Fibroblast of lung (primary cell): ENCODE measurements around the gene ZFP30. TPM values are rescaled to one million over a fixed set of nuclear protein-coding genes. Genes with fewer than 3 reads are reported as not detected.

Source experiments
- DNase-seq, 2 donors: peaks; one replicate each; pipeline versions ENCODE4 v3.0.0 to v3.0.0-alpha.2; 2010; ENCODE audit warnings: low read depth in 2 of 2
- H2AFZ ChIP-seq: 2 replicates; pipeline ENCODE4 v1.5.1; 2012; ENCODE audit warnings: low read length, control low read depth, inconsistent platforms
- H3K27ac ChIP-seq: 2 replicates; pipeline ENCODE4 v1.5.1; 2011; ENCODE audit warnings: low read length, control low read depth; ENCODE audit not compliant: insufficient read depth
- H3K27me3 ChIP-seq: 2 replicates; pipeline ENCODE4 v1.5.1; 2011; ENCODE audit warnings: mild to moderate bottlenecking, low read length; ENCODE audit not compliant: control insufficient read depth, insufficient read depth
- H3K36me3 ChIP-seq: 2 replicates; pipeline ENCODE4 v1.5.1; 2011; ENCODE audit warnings: low read length; ENCODE audit not compliant: control insufficient read depth, insufficient read depth
- H3K4me1 ChIP-seq: 2 replicates; pipeline ENCODE4 v1.5.1; 2011; ENCODE audit warnings: low read length; ENCODE audit not compliant: control insufficient read depth, insufficient read depth; ENCODE audit errors: extremely low read depth
- H3K4me2 ChIP-seq: 2 replicates; pipeline ENCODE4 v1.5.1; 2011; ENCODE audit warnings: low read length, control low read depth; ENCODE audit not compliant: insufficient read depth; ENCODE audit errors: extremely low read depth
- H3K4me3 ChIP-seq, 4 experiments: fragments of 200-600 bp in 1 of 4; sonication (generic) in 1 of 4; replicated peaks in 1 of 4; 2 replicates each; pipeline ENCODE4 v1.5.1; 2011 to 2016; ENCODE audit warnings: low read length in 4 of 4, low read depth in 3 of 4, mild to moderate bottlenecking in 3 of 4, control low read depth in 2 of 4, inconsistent platforms in 1 of 4, mixed read lengths in 1 of 4; ENCODE audit not compliant: insufficient read depth in 1 of 4; ENCODE audit errors: control extremely low read depth in 1 of 4
- H3K79me2 ChIP-seq: 2 replicates; pipeline ENCODE4 v1.5.1; 2012; ENCODE audit warnings: mild to moderate bottlenecking, low read length, inconsistent platforms; ENCODE audit not compliant: control insufficient read depth, insufficient read depth
- H3K9ac ChIP-seq: 2 replicates; pipeline ENCODE4 v1.5.1; 2011; ENCODE audit warnings: mild to moderate bottlenecking, low read length, control low read depth; ENCODE audit not compliant: insufficient read depth
- H3K9me3 ChIP-seq: 2 replicates; pipeline ENCODE4 v1.5.1; 2012; ENCODE audit warnings: low read depth, low read length; ENCODE audit not compliant: control insufficient read depth, insufficient read depth
- H4K20me1 ChIP-seq: 2 replicates; pipeline ENCODE4 v1.5.1; 2011; ENCODE audit warnings: low read length; ENCODE audit not compliant: control insufficient read depth, insufficient read depth; ENCODE audit errors: extremely low read depth
- EZH2 ChIP-seq: IDR thresholded peaks from 2 replicates; pipeline ENCODE4 v1.5.1; 2012; ENCODE audit warnings: low read length, control low read depth, mild to moderate bottlenecking; ENCODE audit errors: missing control alignments
- polyA plus RNA-seq, 2 donors: library from polyadenylated mRNA; depleted of rRNA in 1 of 2; stranded (reverse) in 1 of 2; unstranded in 1 of 2; fragments of >200 nt; gene quantifications; 2 replicates each; pipeline ENCODE4 v1.2.1, GENCODE V29; 2011 to 2012; ENCODE audit warnings: missing spikeins in 1 of 2
- total RNA-seq: library from RNA; depleted of rRNA; stranded (reverse); fragments of >200 nt; gene quantifications from 2 replicates; pipeline ENCODE4 v1.2.1, GENCODE V29; 2014
- TF ChIP-seq, protein P1 (sequence below), 2 donors: IDR thresholded peaks in 1 of 2; conservative IDR thresholded peaks in 1 of 2; 1 replicate in 1 of 2; 2 replicates in 1 of 2; pipeline ENCODE4 v1.5.1; 2011 to 2012; ENCODE audit warnings: low read length in 2 of 2, control low read depth in 1 of 2, inconsistent platforms in 1 of 2, low read depth in 1 of 2, mild to moderate bottlenecking in 1 of 2

The ZFP30 gene
- total and polyA plus RNA-seq, 2 donors (not counting 1 experiment from before 2014, with no cell fraction given): 4.5 to 23.0 TPM

DNA sequence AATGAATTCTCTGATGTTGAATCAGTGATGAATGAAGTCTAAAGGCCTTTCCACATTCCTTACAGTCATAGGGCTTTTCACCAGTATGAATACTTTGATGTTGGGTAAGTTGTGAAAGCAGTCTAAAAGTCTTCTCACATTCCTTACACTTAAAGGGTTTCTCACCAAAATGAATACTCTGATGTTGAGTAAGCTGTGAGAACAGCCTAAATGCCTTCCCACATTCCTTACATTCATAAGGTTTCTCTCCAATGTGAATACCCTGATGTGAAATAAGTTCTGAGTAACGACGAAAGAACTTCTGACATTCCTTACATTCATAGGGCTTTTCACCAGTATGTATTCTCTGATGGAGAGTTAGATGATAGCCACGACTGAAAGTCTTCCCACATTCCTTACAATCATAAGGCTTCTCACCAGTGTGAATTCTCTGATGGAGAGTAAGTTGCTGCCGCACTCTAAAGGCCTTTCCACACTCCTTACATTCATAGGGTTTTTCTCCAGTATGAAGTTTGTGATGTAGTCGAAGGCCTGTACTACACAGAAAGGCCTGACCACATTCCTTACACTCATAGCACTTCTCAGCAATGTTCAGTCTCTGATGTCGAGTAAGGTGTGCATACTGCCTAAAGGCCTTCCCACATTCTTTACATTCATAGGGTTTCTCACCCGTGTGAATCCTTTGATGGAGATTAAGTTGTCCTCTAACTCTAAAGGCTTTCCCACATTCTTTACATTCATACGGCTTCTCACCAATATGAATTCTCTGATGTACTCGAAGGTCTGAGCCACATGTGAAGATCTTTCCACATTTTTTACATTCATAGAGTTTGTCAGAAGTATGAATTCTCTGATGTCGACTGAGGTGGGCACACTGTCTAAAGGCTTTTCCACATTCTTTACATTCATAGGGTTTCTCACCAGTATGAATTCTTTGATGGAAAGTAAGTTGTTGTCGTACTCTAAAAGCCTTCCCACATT is 19.9 kb downstream of the ZFP30 start:
- peak in 1 of 2 donors; percentile 8 for DNase-seq
- Histone ChIP-seq H3K4me3 (no peak overlapping the region), H3K27ac (no peak overlapping the region), H3K9me3 (peaks cover 2% of the 10 kb centered on the region), H3K9ac (no peak overlapping the region), H3K4me2 (no peak overlapping the region), H3K4me1 (no peaks in the 10 kb centered on the region), H3K27me3 (no peaks in the 10 kb centered on the region), H2AFZ (no peak overlapping the region), H3K79me2 (no peaks in the 10 kb centered on the region), H4K20me1 (no peaks in the 10 kb centered on the region), H3K36me3 (no peaks in the 10 kb centered on the region)
- TF ChIP-seq, protein P1, sequence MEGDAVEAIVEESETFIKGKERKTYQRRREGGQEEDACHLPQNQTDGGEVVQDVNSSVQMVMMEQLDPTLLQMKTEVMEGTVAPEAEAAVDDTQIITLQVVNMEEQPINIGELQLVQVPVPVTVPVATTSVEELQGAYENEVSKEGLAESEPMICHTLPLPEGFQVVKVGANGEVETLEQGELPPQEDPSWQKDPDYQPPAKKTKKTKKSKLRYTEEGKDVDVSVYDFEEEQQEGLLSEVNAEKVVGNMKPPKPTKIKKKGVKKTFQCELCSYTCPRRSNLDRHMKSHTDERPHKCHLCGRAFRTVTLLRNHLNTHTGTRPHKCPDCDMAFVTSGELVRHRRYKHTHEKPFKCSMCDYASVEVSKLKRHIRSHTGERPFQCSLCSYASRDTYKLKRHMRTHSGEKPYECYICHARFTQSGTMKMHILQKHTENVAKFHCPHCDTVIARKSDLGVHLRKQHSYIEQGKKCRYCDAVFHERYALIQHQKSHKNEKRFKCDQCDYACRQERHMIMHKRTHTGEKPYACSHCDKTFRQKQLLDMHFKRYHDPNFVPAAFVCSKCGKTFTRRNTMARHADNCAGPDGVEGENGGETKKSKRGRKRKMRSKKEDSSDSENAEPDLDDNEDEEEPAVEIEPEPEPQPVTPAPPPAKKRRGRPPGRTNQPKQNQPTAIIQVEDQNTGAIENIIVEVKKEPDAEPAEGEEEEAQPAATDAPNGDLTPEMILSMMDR (conservative IDR thresholded peaks at IDR 0.05 in 1 of 2, IDR thresholded peaks at IDR 0.05 in 1 of 2; ENCODE audit: low read depth in 1 of 2, low read length in 2 of 2): no peak
- no peak for TF ChIP-seq EZH2

DNA sequence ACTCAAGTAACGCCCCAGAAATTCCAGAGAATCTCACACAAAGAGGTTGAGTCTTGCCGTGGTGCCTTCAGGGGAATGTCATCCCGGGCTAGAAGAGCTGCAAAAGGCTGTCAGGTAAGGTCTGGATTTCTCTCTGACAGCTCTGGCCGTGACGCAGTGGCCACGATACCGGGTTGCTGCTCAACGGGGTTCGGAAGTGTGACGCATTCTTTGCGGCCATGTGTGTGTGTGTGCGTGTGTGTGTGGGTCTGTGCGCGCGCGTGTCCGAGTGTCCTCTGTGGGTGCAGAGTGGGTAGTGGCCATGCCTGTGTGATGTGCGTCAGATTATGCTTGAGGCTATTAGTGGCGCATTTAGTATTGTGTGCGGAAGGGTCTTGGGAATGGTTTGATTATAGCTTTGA is 60.3 kb downstream of the ZFP30 start:
- TF ChIP-seq, protein P1 (conservative IDR thresholded peaks at IDR 0.05 in 1 of 2, IDR thresholded peaks at IDR 0.05 in 1 of 2; ENCODE audit: low read depth in 1 of 2, low read length in 2 of 2): no peak
- TF ChIP-seq EZH2: no peak
- no peaks in the 10 kb centered on the region for H3K79me2 ChIP-seq
- DNase-seq: peak in 1 of 2 donors; percentile 74

DNA sequence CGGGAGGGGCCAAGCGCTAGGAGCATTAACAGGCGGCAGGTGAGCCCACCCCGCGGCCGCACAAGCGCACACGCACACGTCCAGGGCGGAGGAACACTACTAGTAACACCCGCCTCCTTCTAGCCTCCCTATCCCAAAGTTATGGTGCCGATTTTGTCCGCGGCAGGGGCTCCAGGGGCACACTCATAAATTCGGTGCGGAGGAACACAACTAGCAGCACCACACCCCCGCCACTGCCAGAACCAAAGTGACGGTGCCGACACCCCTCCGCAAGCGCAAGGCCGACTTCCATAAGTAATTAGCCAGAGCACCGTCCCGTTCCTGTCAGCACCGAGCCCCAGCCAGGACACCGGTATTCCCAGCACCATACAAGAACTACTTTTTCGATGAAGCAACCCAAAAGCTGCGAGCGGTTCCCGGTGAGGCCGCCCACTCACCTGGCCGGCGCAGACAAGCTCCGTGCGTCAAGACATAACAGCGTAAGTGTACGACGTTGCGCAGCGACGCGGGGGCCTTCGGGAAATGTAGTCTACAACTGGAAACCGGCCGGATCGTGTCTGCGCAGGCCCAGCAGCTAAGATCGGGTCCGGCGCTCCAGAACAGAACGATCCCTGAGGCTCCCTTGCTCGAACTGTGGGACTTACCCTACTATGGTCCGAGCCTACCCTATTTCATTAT is 60.8 kb downstream of the ZFP30 start, which contains the start of the genes ZNF540 and ZNF571:
TSS of gene ZNF540 (plus strand) at position 573 of the 678 bp plus-strand sequence. CDS start 3,572 bp downstream, outside the sequence.
TSS of gene ZNF571 (minus strand) at position 489 of the 678 bp plus-strand sequence. CDS start 8,116 bp downstream, outside the sequence.
- Histone ChIP-seq H3K27ac (peak within 1 kb of the TSS; percentile 69), H3K4me3 (peak within 1 kb of the TSS; percentile 68 to 98 (median 83)), H3K27me3 (no peaks in the 10 kb centered on the region), H3K4me2 (peak within 1 kb of the TSS; percentile 98), H2AFZ (peak within 1 kb of the TSS; percentile 96), H3K36me3 (no peaks in the 10 kb centered on the region), H3K4me1 (peaks cover 2% of the 10 kb centered on the region), H3K9ac (peak within 1 kb of the TSS; percentile 47), H3K79me2 (no peaks in the 10 kb centered on the region), H3K9me3 (no peaks in the 10 kb centered on the region), H4K20me1 (no peaks in the 10 kb centered on the region)
- DNase-seq: peak; percentile 93 to 97
- no peak for TF ChIP-seq EZH2
- TF ChIP-seq, protein P1 (conservative IDR thresholded peaks at IDR 0.05 in 1 of 2, IDR thresholded peaks at IDR 0.05 in 1 of 2; ENCODE audit: low read depth in 1 of 2, low read length in 2 of 2): no peak

More for the DNA sequence above, 60.3 kb downstream of the ZFP30 start:
- Histone ChIP-seq H2AFZ (peak overlapping the region; percentile 89), H3K9me3 (no peaks in the 10 kb centered on the region), H3K9ac (peak overlapping the region; percentile 29), H3K27me3 (no peaks in the 10 kb centered on the region), H3K36me3 (no peaks in the 10 kb centered on the region), H3K27ac (peak overlapping the region; percentile 69), H3K4me3 (peak overlapping the region; percentile 68 to 98 (median 83)), H3K4me1 (peaks cover 2% of the 10 kb centered on the region), H4K20me1 (no peaks in the 10 kb centered on the region), H3K4me2 (peak overlapping the region; percentile 83)
